Fibroblast of skin of abdomen (primary cell): ENCODE data around the gene RELN.
A peak's percentile ranks its signal among the peaks of the same experiment; 100 is the strongest.

ENCODE experiments used
- DNase-seq: peaks from one replicate; pipeline ENCODE4 v3.0.0-alpha.2; 2013

Gene RELN

DNA sequence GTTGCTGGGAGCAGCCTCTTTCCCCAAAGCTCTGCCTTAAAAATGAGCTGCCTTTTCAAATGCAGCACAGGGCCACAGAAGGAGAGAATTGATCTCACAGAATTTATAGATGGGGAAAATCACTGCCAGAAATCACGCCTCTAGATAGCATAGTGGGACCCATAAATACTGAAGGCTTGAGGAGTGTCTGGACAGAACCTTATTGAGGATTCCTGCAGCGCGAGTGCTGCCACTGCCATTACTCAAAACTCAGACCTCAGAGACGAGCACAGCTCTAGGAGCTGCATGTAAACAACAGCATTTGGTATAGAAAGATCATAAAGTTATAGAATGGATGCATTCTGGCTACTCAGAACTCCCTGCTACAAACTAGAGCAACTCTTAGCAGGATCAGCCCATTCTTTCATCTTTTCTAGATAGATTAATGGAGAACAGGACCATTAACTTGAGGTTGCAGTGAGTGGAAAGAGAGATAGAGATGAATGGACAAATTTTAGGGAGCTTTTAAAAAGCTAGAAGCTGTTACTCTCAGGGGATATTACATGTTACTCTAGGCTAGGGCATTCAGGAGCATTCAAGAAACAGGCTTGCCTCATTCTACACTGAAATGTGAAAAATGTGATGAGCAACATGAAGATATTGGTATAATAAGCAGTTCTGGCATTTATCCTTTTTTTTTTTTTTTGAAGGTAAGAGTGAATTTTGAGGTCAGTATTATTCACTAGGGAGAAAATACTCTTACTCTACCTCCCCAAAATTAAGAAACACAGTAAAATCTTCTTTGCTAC, 276.3 kb downstream of the RELN start:
- peak; percentile 21 for DNase-seq

DNA sequence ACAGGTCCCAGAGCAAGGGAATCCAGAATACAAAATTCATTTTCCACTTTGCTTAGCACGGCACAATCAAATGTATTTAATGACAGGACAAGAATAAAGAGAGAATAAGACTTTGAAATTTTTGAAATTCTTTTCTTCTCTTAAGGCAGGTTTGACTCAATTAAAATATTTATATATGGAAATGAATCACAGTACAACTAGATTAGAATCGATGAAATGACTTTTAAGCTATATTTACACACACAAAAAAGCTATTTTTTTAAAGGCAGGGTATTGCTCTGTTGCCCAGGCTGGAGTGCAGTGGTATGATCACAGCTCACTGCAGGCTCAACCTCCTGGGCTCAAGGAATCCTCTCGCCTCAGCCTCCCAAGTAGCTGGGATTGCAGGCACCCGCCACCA, 278.0 kb downstream of the RELN start:
- DNase-seq: no peak

GRCh38 chr7:103710247-103710646, 279.2 kb downstream of the RELN start:
- DNase-seq: peak; percentile 13

DNA sequence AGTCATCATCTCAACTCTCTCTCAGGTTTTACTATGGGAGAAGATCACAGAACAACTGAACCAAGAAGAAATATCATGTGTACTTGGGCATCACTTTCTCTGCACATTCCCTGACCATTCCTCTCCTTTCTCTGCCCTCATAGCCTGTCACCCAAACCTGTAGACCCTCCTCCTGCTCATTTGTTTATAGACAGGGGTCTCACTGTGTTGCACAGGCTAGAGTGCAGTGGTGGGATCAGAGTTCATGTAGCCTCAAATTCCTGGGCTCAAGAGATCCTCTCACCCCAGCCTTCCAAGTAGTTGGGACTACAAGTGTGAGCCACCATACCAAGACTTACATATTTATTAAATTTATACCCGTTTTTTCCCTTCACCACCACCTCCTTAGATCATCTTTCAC, 282.7 kb downstream of the RELN start:
- no peak for DNase-seq

- no peak for DNase-seq
Measured at GRCh38 chr7:103705542-103705941, 283.9 kb downstream of the RELN start.

DNA sequence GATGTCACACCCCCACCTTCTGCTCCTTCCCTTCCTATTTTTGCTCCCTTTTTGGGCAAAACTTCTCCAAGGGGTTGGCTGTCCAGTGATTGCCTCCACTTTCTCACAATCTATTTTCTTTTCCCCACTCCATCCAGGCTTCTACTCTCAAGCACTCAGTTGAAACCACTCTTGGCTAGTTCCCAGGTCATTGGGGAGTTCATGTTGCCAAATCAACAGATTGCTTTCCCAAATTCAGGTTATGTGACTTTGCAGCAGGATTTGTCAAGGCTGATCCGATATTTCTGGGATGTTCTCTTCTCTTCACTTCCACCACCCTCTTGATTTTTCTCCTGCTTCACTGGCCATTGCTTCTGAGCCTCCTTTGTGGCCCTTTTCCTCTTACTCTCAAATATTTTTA, 284.8 kb downstream of the RELN start:
- no peak for DNase-seq

- DNase-seq: no peak
Measured at GRCh38 chr7:103702982-103703381, 286.5 kb downstream of the RELN start.

- DNase-seq: no peak
Measured at GRCh38 chr7:103702454-103702853, 287.0 kb downstream of the RELN start.

DNA sequence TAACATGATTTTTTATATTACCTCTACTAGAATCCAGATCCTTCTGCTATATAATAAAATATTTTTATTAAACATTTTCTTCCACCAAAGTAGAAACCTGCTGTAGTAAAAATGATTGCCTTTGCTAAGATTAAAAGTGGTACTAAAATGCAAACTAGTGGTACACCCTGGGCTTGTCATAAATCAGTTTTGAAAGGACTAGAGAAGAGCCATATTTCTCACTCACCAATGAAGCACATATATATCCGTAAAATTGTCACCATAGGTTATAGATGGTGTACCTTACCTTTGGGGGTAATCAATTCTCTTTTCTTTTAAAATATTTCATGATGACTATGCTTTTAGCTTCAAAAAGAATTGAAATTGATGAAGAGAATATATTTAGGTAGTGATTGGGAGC, 290.4 kb downstream of the RELN start:
- DNase-seq: no peak

- DNase-seq: no peak
Measured at GRCh38 chr7:103698064-103698463, 291.4 kb downstream of the RELN start.

GRCh38 chr7:103695521-103695920, 293.9 kb downstream of the RELN start:
- no peak for DNase-seq

DNA sequence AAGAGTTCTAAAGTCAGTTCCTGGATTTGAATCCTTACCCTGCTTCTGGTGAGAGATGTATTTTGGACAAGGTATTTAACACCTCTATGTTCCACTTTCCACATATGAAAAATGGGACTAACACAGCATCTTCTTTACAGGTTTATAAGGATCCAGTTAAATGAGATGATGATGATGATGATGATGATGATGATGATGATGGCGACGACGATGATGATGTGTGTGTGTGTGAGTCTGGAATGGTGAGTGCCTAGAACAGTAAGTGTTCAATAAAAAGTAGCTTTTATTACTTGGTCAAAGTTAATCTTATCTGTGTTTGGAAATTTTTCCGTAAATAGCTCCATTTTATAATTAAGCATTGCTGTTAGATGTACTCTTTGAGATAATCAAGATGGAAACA, 295.2 kb downstream of the RELN start:
- DNase-seq: no peak

DNA sequence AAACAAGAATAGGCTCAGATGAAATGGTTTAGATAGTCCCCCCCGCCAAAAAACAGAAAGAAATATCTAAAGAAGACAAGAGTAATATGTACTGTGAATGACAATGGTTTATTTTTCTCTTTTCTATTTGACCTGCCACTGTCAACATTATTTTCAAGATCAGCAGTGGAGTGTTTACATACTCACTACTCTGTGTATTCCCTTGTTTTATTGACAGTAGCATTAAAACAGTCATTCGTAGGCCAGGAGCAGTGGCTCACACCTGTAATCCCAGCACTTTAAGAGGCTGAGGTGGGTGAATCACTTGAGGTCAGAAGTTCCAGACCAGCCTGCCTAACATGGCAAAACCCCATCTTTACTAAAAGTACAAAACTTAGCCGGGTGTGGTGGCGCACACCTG, 298.2 kb downstream of the RELN start:
- DNase-seq: no peak

- peak; percentile 10 for DNase-seq
Measured at GRCh38 chr7:103690242-103690974, 299.1 kb downstream of the RELN start.

GRCh38 chr7:103689255-103689654, 300.2 kb downstream of the RELN start:
- peak; percentile 8 for DNase-seq

- no peak for DNase-seq
Measured at GRCh38 chr7:103687951-103688350, 301.5 kb downstream of the RELN start.

DNA sequence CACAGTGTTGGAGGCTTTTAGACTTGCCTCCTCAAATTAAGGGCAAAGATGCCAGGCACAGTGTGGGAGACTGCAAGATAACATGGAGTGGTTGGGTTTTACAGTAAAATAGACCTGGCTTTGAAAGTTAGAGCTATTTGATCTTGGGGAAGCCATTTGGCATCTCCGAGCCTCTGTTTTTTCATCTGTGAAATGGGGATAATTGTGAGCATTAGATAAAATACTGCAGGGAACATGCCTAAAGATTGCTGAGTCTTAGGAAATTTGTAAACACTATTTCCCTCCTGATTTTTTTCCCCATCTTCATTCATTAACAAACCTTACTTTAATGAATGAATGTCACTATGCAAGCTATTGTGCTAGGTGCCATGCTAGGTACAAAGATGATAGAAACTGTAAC, 302.2 kb downstream of the RELN start:
- DNase-seq: no peak

DNA sequence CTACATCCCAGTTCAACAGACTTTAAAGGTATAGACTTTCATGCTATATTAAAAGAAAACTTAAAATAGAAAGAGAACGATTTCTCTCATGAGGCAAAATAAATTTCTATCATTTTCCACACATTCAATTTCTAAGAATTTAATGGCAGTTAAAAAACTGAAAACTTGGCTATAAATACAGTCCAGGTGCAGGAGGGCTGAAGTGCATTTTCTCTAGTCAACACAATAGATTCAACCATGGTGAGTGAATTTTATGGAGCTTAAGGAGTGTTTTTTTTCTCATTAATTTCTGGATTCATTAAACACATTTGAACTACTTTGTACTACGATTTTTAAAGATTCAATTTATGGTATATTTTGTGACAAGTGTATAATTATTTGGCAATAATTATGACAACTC, 302.7 kb downstream of the RELN start:
- DNase-seq: no peak

DNA sequence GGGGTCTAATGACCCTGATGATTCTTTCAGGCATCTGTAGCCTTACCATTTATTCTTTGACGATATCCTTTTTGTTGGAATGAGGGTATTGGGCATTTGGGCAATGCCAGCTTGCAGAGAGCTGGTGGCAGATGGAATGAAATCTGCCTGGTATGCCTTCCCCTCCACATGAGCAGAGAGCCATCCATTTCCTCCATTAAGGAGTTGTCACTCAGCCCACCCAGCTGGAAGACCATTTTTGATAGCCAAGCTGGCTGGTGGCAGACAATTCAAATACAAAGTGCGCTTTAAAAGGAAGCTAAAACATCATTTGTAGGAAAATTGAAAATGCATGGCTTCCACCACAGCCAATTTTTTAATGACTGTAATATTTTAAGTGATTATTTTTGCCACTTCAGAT, 303.4 kb downstream of the RELN start:
- DNase-seq: no peak

GRCh38 chr7:103685646-103686045, 303.8 kb downstream of the RELN start:
- no peak for DNase-seq

DNA sequence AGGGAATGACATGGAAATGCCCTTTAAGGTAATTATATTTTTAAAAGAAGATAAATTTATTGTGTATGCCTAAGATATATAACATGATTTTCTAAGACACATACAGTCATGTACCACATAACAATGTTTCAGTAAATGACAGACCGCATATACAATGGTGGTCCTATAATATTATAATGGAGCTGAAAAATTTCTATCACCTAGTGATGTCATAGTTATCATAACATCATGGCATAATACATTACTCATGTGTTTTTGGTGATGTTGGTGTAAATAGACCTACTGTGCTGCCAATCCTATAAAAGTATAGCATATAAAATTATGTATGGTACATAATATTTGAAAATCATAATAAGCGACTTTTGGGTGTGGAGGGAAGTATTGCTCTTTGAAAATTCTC, 306.1 kb downstream of the RELN start:
- DNase-seq: no peak

GRCh38 chr7:103680161-103681144, 309.0 kb downstream of the RELN start:
- DNase-seq: peak; percentile 14
